Superior temporal gyrus (tissue), 1 donor: ENCODE results near the gene MYH6.
A peak's percentile ranks its signal among the peaks of the same experiment; 100 is the strongest.

Experiments
- DNase-seq: peaks from one replicate; pipeline ENCODE4 v3.0.0-alpha.2; 2016; ENCODE audit errors: extremely low spot score

The MYH6 gene

GRCh38 chr14:23377573-23378563 lies 30.2 kb downstream of the MYH6 start:
- DNase-seq: peak; percentile 44

- no peak for DNase-seq
Measured at GRCh38 chr14:23377198-23377550, 30.9 kb downstream of the MYH6 start.

GRCh38 chr14:23376482-23377197 lies 31.4 kb downstream of the MYH6 start, which contains the start of gene CMTM5:
TSS of gene CMTM5 (plus strand) at chr14:23377046. CDS start at chr14:23377252, 206 bp downstream.
- DNase-seq: peak; percentile 94

GRCh38 chr14:23375527-23376251 lies 32.4 kb downstream of the MYH6 start:
- DNase-seq: no peak

- no peak for DNase-seq
Measured at GRCh38 chr14:23373041-23373440, 35.0 kb downstream of the MYH6 start.

GRCh38 chr14:23372509-23372908 lies 35.6 kb downstream of the MYH6 start, which contains the start of gene IL25:
TSS of gene IL25 (plus strand) at chr14:23372809.
- no peak for DNase-seq

- DNase-seq: no peak
Measured at GRCh38 chr14:23371865-23372264, 36.2 kb downstream of the MYH6 start.

- no peak for DNase-seq
Measured at GRCh38 chr14:23370221-23370620, 37.9 kb downstream of the MYH6 start.

- DNase-seq: peak; percentile 58
Measured at GRCh38 chr14:23366426-23366921, 41.6 kb downstream of the MYH6 start.

- peak; percentile 61 for DNase-seq
Measured at GRCh38 chr14:23365732-23366425, 42.2 kb downstream of the MYH6 start.

- peak; percentile 43 for DNase-seq
Measured at GRCh38 chr14:23365036-23365731, 42.9 kb downstream of the MYH6 start, which contains the start of gene EFS. TSS of gene EFS (minus strand) at chr14:23365172. CDS start at chr14:23365025, 147 bp downstream.

- peak; percentile 85 for DNase-seq
Measured at GRCh38 chr14:23364164-23365035, 43.7 kb downstream of the MYH6 start.

- peak; percentile 48 for DNase-seq
Measured at GRCh38 chr14:23362200-23362599, 45.9 kb downstream of the MYH6 start.

- DNase-seq: no peak
Measured at GRCh38 chr14:23361763-23362162, 46.3 kb downstream of the MYH6 start.

- DNase-seq: peak; percentile 77
Measured at GRCh38 chr14:23361320-23361719, 46.8 kb downstream of the MYH6 start.

GRCh38 chr14:23360496-23360895 lies 47.6 kb downstream of the MYH6 start:
- peak; percentile 79 for DNase-seq

- no peak for DNase-seq
Measured at GRCh38 chr14:23359722-23360447, 48.2 kb downstream of the MYH6 start.

GRCh38 chr14:23359167-23359626 lies 48.9 kb downstream of the MYH6 start:
- DNase-seq: no peak
